Ovary (tissue), 9 donors: Measurements from ENCODE around the gene ATP10B. TPM values are rescaled to one million over a fixed set of nuclear protein-coding genes. Genes with fewer than 3 reads are reported as not detected.

Experiments used
- DNase-seq, 5 donors: peaks; one replicate each; pipeline ENCODE4 v3.0.0-alpha.2; 2019 to 2020
- H3K27ac ChIP-seq, 2 donors: fragments of 200-600 bp; one replicate each; pipeline versions ENCODE4 v1.5.1 to v1.8.0; 2019 to 2022
- H3K27me3 ChIP-seq: fragments of 200-600 bp; one replicate; pipeline ENCODE4 v1.8.0; 2022
- H3K36me3 ChIP-seq: fragments of 200-600 bp; sonication (generic); one replicate; pipeline ENCODE4 v1.5.1; 2019
- H3K4me1 ChIP-seq: one replicate; pipeline ENCODE4 v1.8.1; 2013; ENCODE audit warnings: mild to moderate bottlenecking, moderate library complexity; ENCODE audit not compliant: insufficient read depth
- H3K4me3 ChIP-seq: fragments of 200-600 bp; sonication (generic); one replicate; pipeline ENCODE4 v1.5.1; 2017
- H3K9me3 ChIP-seq, 2 donors: fragments of 200-600 bp in 1 of 2; sonication (generic) in 1 of 2; one replicate each; pipeline versions ENCODE4 v1.5.1 to v1.8.1; 2013 to 2019; ENCODE audit warnings: mild to moderate bottlenecking in 1 of 2, moderate library complexity in 1 of 2
- EP300 ChIP-seq: sonication (generic); formaldehyde crosslinking; IDR thresholded peaks from one replicate; pipeline ENCODE4 v1.6.1; 2017; ENCODE audit warnings: antibody characterized with exemption
- POLR2A ChIP-seq: fragments of 450-650 bp; IDR thresholded peaks from one replicate; pipeline ENCODE4 v1.6.1; 2017; ENCODE audit warnings: antibody characterized with exemption, mild to moderate bottlenecking, moderate library complexity
- WGBS, 3 donors: extraction: QIAGEN DNeasy Blood & Tissue Kit in 1 of 3; methylation state at CpG; one replicate each; pipeline versions ENCODE4 v1.1.5 to v1.1.7; 2013 to 2017; 5-methylcytosine and 5-hydroxymethylcytosine counted together
- intact Hi-C, 4 donors: fragments of 100-400 bp; cut with DNase I; formaldehyde crosslinking; loops; one replicate each; pipeline versions ENCODE4 v1.11.0 to v1.15.1; 2022 to 2023
- polyA plus RNA-seq, 2 donors: library from polyadenylated mRNA; stranded (reverse); fragments of 200-250 nt in 1 of 2; fragments of 350-450 nt in 1 of 2; fragmentation: Illumina TruSeq in 1 of 2; extraction: RNeasy Lipid Tissue Mini Kit (QIAGEN cat#74804) in 1 of 2; gene quantifications; one replicate each; pipeline ENCODE4 v1.2.3, GENCODE V29; 2013 to 2014
- total RNA-seq, 7 donors: library from RNA; depleted of rRNA in 2 of 7; stranded (reverse); fragments of >200 nt in 2 of 7; fragmentation: NEBNext Ultra II Directional in 3 of 7; extraction: Animal tissue kit (Norgen Biotek cat#: 25700) in 3 of 7; gene quantifications; one replicate each; pipeline versions ENCODE4 v1.1.0 to v1.2.4, GENCODE V29; 2016 to 2023
- TF ChIP-seq, protein P1 (sequence below), 3 donors: fragments of 450-650 bp in 2 of 3; fragments of 200-600 bp in 1 of 3; IDR thresholded peaks; one replicate each; pipeline versions ENCODE4 v1.5.1 to v1.8.0; 2016 to 2022; ENCODE audit warnings: antibody characterized with exemption in 3 of 3, mild to moderate bottlenecking in 1 of 3
- donor health status: DM: no; HTN: no; CAD: no; lungs with moderate emphysema.
- donor health status: DM: no; HTN: no; CAD: no.
- donor health status: Bipolar disorder and iron deficiency.
- donor health status: DM: yes; HTN: yes; CAD: no.
- donor health status: DM: no; HTN: no; CAD: no.
- donor health status: DM: yes; HTN: yes; CAD: no.

The ATP10B gene
- total and polyA plus RNA-seq, 9 donors, result 0.02 to 19.1 (median 0.34) TPM; not detected in 1

GRCh38 chr5:160521392-160521663 is 330.7 kb downstream of the ATP10B start:
- intact Hi-C loops, result no loop called here
- Histone ChIP-seq H3K27ac (no peak overlapping the region), H3K4me3 (no peak overlapping the region), H3K36me3 (no peaks in the 10 kb centered on the region), H3K4me1 (no peaks in the 10 kb centered on the region), H3K27me3 (no peaks in the 10 kb centered on the region), H3K9me3 (no peaks in the 10 kb centered on the region)
- DNase-seq, result no peak
- TF ChIP-seq, protein P1, sequence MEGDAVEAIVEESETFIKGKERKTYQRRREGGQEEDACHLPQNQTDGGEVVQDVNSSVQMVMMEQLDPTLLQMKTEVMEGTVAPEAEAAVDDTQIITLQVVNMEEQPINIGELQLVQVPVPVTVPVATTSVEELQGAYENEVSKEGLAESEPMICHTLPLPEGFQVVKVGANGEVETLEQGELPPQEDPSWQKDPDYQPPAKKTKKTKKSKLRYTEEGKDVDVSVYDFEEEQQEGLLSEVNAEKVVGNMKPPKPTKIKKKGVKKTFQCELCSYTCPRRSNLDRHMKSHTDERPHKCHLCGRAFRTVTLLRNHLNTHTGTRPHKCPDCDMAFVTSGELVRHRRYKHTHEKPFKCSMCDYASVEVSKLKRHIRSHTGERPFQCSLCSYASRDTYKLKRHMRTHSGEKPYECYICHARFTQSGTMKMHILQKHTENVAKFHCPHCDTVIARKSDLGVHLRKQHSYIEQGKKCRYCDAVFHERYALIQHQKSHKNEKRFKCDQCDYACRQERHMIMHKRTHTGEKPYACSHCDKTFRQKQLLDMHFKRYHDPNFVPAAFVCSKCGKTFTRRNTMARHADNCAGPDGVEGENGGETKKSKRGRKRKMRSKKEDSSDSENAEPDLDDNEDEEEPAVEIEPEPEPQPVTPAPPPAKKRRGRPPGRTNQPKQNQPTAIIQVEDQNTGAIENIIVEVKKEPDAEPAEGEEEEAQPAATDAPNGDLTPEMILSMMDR (IDR thresholded peaks at IDR 0.05), result no peak
- TF ChIP-seq POLR2A (no peak), EP300 (no peak)

DNA sequence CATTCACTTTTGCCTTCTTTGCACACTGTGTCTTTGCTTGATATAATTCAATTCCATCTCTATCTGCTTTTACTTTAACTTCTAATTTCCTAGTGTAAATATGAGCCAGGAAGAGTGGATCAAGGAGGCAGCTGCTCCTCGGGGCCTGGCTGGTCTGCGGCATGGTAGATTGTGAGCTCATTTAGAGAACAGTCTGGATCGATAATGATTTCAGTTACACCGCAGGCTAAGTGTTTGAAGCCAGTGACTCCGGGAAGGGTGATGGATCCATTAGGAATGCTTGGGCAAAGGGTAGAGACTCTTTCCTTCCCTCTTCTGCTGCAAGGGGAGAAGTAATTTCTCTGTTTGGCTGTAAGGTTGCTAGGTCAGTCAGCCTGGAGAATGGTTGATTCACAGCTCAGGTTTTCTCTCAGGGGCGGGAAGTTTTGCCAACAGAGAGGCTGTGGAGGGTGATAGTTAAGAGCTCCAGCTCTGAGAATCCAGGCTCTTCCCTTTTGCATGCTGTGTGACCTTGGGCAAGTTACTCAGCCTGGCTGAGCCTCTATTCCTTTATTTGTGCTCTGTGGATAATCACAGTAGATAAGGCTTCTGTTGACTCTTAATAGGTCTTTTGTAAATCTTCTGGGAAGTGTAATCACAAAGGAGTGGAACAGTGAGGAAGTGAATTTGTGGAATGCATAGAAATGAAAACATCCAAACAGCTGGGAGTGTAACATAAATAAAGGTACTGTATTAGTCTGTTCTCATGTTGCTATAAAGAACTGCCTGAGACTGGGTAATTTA is 331.2 kb downstream of the ATP10B start:
- TF ChIP-seq EP300 (no peak), POLR2A (no peak)
- TF ChIP-seq, protein P1 (IDR thresholded peaks at IDR 0.05), result no peak
- Histone ChIP-seq H3K9me3 (no peaks in the 10 kb centered on the region), H3K4me1 (no peaks in the 10 kb centered on the region), H3K36me3 (no peaks in the 10 kb centered on the region), H3K27ac (no peak overlapping the region), H3K27me3 (no peaks in the 10 kb centered on the region), H3K4me3 (no peak overlapping the region)
- intact Hi-C loops, result no loop called here
- 27 to 42% (median 27%) methylated on average over 6 of the region's 6 CpGs for WGBS, 3 donors
- DNase-seq, result no peak

DNA sequence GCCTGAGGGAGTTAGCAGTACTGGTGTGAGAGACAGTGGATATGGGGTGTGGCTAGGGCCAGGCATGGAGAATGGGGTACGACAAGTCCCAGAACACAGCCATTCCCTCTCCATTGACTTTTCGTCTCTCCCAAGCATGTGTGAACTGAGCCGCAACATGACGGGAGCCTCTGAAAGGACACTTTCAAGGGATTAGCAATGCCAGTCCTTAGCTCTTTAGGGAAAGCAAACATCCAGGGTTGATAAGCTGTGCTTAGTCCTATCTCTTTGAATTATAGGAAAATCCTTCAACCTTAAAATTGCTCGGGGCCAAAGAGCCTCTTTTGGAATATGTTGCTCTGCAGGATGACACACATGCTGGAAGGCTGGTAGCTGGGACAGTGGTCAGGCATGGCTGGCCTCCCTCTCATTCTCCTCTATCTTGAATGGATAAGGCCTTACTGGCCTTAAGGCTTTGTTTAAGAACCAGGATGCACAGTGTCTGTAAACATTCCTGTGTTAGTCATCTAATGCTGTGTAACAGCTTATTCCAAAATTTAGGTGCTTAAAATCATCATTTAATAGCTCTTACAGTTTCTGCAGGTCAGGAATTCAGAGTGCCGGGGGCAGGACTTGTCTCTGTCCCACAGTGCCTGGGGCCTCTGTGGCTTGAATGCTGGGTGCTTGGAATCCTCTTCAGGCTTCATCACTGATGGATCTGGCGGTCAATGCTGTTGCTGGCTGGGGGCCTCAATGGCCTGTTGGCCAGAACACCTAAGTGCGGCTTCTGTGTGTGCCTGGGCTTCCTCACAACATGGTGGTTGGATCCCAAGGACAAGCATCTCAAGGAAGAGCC is 335.1 kb downstream of the ATP10B start:
- DNase-seq, result no peak
- H3K27ac ChIP-seq, result no peak overlapping the region
- TF ChIP-seq, protein P1 (IDR thresholded peaks at IDR 0.05), result no peak
- no peak for TF ChIP-seq EP300
- no peak for TF ChIP-seq POLR2A
- 91 to 92% (median 91%) methylated on average over 8 of the region's 8 CpGs for WGBS, 3 donors
- H3K4me3 ChIP-seq, result no peak overlapping the region
- no peaks in the 10 kb centered on the region for H3K36me3 ChIP-seq
- no peaks in the 10 kb centered on the region for H3K27me3 ChIP-seq
- intact Hi-C loops, result no loop called here
- H3K4me1 ChIP-seq, result no peaks in the 10 kb centered on the region
- no peaks in the 10 kb centered on the region for H3K9me3 ChIP-seq

DNA sequence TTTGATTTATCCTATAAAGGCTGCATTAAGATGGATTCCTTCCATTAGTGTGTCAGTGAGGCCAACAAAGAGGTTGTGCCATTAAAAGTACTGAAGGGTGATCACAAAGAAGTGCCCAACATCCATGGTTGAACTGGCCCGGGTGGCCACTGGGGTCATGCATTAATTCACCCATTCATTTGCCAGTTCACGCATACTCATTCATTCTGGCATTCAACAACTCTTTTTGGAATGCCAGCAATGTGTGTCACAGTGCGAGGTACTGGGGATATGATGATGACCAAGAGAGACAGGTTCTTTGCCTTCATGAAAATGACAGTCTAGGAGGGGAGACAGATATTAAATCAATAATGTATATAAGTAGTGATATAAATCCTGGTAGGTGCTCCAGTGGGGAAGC is 337.1 kb downstream of the ATP10B start:
- Histone ChIP-seq H3K9me3 (no peaks in the 10 kb centered on the region), H3K27ac (no peak overlapping the region), H3K4me3 (no peak overlapping the region), H3K4me1 (no peaks in the 10 kb centered on the region), H3K27me3 (no peaks in the 10 kb centered on the region), H3K36me3 (no peaks in the 10 kb centered on the region)
- WGBS, 3 donors, result 86 to 95% (median 87%) methylated on average over 3 of the region's 3 CpGs
- intact Hi-C loops, result no loop called here
- TF ChIP-seq, protein P1 (IDR thresholded peaks at IDR 0.05), result no peak
- TF ChIP-seq EP300 (no peak), POLR2A (no peak)
- no peak for DNase-seq
